MV-4-11 (cell line): ENCODE data around the gene IRF9.
"Not testable (repeated sequence)": the region's sequence is repeated elsewhere in the genome, so short reads cannot be mapped to it uniquely, and the experiment has no call there.

Experiments
- DNase-seq: peaks from one replicate; lab custom pipeline; 2025; lab: John Stamatoyannopoulos, UW

Gene IRF9

GRCh38 chr14:24195186-24196070 lies 34.4 kb downstream of the IRF9 start, which contains the start of gene TM9SF1:
Gene TM9SF1, minus strand, starts transcription at chr14:24195441. Its CDS starts 422 bp downstream, at chr14:24195019.
- DNase-seq: peak; percentile 75

GRCh38 chr14:24196071-24197055 lies 35.3 kb downstream of the IRF9 start:
- peak; percentile 41 for DNase-seq

GRCh38 chr14:24197056-24197450 lies 36.0 kb downstream of the IRF9 start:
- DNase-seq: no peak

- DNase-seq: no peak
Observed at GRCh38 chr14:24198814-24199524, 37.9 kb downstream of the IRF9 start.

- not testable (repeated sequence) for DNase-seq
Observed at GRCh38 chr14:24202538-24202937, 41.5 kb downstream of the IRF9 start.

- not testable (repeated sequence) for DNase-seq
Observed at GRCh38 chr14:24203249-24203886, 42.3 kb downstream of the IRF9 start.

- no peak for DNase-seq
Observed at GRCh38 chr14:24204163-24205146, 43.4 kb downstream of the IRF9 start.

GRCh38 chr14:24206260-24207103 lies 45.4 kb downstream of the IRF9 start:
- DNase-seq: no peak

GRCh38 chr14:24207104-24207551 lies 46.1 kb downstream of the IRF9 start:
- no peak for DNase-seq

GRCh38 chr14:24207625-24208024 lies 46.6 kb downstream of the IRF9 start:
- no peak for DNase-seq

- no peak for DNase-seq
Observed at GRCh38 chr14:24211311-24211710, 50.2 kb downstream of the IRF9 start.

- peak; percentile 98 for DNase-seq
Observed at GRCh38 chr14:24212924-24213865, 52.1 kb downstream of the IRF9 start, which contains the start of gene CHMP4A. Gene CHMP4A, minus strand, starts transcription at chr14:24213488. Its CDS starts 49 bp downstream, at chr14:24213439.

- no peak for DNase-seq
Observed at GRCh38 chr14:24213866-24214662, 53.0 kb downstream of the IRF9 start.

- peak; percentile 95 for DNase-seq
Observed at GRCh38 chr14:24215495-24216344, 54.7 kb downstream of the IRF9 start, which contains the start of gene MDP1. Gene MDP1, minus strand, starts transcription at chr14:24216066. Its CDS starts 111 bp downstream, at chr14:24215955.
